ENCODE results near the gene LCN6. TPM values are rescaled to one million over a fixed set of nuclear protein-coding genes. Genes with fewer than 3 reads are reported as not detected.

Gene LCN6
- total and polyA plus RNA-seq, 9 of the 15 experiments (the other 6 are each of a cell fraction or from before 2014, with no cell fraction given), result 0.10 to 0.45 (median 0.37) TPM; not detected in 5

DNA sequence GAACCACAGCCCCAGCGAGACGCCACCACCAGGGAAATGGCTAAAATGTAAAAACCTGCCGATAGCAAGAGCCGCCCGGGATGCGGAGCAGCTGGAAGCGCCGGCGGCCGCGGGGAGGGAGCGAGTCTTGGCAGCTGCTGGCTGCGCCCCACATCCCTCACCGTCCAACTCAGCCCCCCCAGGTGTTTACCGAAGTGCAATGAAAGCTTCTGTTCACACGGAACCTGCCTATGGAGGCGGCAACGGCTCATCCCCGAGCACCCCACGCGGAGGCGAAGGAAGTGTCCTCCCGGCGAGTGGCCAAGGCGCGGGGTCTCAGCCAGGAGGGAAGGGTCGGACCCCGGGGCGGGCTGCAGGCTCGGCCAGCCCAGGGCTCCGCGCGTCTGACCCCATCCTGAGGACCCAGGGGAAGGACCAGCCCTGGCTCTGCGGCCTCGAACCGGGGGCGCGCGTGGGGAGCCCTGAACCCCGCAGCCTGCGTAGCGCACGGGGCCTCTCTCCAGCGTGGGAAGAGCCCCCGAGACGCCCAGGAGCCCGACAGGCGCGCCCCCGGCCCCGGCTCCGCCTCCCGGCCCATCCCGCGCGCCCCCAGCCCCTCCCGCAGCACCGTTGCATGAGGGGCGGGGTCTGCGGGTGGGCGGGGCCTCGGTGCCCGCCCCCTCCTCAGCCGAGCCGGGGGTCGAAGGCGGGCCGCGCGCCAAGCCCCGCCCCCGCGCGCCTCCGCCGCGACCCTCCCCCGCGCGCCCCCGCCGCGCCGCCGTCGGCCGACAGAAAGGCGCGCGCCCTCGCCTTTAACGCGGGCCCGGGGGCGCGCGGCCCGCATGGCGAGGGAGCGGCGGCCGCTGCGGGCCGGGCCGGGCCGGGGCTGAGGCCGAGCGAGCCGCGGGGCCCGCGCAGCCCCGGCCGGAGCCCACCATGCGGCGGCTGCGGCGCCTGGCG, 36.3 kb downstream of the LCN6 start, which contains the start of gene DIPK1B (continued):
- TF ChIP-seq ATF1 (CRISPR knock-in tag; IDR thresholded peaks at IDR 0.05), result no peak
- 0 out of 2 replicates have a peak, but pooled peaks have one; percentile 12 for TF ChIP-seq ATF1 (tag; IDR thresholded peaks at IDR 0.05)
- TF ChIP-seq, protein P1, sequence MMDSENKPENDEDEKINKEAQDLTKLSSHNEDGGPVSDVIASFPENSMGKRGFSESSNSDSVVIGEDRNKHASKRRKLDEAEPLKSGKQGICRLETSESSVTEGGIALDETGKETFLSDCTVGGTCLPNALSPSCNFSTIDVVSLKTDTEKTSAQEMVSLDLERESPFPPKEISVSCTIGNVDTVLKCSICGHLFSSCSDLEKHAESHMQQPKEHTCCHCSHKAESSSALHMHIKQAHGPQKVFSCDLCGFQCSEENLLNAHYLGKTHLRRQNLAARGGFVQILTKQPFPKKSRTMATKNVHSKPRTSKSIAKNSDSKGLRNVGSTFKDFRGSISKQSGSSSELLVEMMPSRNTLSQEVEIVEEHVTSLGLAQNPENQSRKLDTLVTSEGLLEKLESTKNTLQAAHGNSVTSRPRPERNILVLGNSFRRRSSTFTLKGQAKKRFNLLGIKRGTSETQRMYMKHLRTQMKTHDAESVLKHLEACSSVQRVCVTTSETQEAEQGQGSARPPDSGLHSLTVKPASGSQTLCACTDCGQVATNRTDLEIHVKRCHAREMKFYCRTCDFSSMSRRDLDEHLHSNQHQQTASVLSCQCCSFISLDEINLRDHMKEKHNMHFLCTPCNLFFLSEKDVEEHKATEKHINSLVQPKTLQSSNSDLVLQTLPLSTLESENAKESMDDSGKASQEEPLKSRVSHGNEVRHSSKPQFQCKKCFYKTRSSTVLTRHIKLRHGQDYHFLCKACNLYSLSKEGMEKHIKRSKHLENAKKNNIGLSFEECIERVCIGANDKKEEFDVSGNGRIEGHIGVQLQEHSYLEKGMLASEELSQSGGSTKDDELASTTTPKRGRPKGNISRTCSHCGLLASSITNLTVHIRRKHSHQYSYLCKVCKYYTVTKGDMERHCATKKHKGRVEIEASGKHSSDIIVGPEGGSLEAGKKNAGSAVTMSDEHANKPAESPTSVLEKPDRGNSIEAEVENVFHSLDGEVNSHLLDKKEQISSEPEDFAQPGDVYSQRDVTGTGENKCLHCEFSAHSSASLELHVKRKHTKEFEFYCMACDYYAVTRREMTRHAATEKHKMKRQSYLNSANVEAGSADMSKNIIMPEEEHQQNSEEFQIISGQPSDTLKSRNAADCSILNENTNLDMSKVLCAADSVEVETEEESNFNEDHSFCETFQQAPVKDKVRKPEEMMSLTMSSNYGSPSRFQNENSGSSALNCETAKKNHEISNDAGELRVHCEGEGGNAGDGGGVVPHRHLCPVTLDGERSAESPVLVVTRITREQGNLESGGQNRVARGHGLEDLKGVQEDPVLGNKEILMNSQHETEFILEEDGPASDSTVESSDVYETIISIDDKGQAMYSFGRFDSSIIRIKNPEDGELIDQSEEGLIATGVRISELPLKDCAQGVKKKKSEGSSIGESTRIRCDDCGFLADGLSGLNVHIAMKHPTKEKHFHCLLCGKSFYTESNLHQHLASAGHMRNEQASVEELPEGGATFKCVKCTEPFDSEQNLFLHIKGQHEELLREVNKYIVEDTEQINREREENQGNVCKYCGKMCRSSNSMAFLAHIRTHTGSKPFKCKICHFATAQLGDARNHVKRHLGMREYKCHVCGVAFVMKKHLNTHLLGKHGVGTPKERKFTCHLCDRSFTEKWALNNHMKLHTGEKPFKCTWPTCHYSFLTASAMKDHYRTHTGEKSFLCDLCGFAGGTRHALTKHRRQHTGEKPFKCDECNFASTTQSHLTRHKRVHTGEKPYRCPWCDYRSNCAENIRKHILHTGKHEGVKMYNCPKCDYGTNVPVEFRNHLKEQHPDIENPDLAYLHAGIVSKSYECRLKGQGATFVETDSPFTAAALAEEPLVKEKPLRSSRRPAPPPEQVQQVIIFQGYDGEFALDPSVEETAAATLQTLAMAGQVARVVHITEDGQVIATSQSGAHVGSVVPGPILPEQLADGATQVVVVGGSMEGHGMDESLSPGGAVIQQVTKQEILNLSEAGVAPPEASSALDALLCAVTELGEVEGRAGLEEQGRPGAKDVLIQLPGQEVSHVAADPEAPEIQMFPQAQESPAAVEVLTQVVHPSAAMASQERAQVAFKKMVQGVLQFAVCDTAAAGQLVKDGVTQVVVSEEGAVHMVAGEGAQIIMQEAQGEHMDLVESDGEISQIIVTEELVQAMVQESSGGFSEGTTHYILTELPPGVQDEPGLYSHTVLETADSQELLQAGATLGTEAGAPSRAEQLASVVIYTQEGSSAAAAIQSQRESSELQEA (IDR thresholded peaks at IDR 0.05; ENCODE audit: low read depth), result peak; percentile 26; the same call in 1 of the 2 replicates
- TF ChIP-seq, protein P2, sequence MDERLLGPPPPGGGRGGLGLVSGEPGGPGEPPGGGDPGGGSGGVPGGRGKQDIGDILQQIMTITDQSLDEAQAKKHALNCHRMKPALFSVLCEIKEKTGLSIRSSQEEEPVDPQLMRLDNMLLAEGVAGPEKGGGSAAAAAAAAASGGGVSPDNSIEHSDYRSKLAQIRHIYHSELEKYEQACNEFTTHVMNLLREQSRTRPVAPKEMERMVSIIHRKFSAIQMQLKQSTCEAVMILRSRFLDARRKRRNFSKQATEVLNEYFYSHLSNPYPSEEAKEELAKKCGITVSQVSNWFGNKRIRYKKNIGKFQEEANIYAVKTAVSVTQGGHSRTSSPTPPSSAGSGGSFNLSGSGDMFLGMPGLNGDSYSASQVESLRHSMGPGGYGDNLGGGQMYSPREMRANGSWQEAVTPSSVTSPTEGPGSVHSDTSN (CRISPR knock-in tag; IDR thresholded peaks at IDR 0.05; ENCODE audit: low read depth), result no peak
- TF ChIP-seq, protein P2 (tag; conservative IDR thresholded peaks at IDR 0.05; ENCODE audit: low read depth), result no peak
- TF ChIP-seq MEF2D (tag; conservative IDR thresholded peaks at IDR 0.05; ENCODE audit: low read depth), result no peak
- TF ChIP-seq, protein P3, sequence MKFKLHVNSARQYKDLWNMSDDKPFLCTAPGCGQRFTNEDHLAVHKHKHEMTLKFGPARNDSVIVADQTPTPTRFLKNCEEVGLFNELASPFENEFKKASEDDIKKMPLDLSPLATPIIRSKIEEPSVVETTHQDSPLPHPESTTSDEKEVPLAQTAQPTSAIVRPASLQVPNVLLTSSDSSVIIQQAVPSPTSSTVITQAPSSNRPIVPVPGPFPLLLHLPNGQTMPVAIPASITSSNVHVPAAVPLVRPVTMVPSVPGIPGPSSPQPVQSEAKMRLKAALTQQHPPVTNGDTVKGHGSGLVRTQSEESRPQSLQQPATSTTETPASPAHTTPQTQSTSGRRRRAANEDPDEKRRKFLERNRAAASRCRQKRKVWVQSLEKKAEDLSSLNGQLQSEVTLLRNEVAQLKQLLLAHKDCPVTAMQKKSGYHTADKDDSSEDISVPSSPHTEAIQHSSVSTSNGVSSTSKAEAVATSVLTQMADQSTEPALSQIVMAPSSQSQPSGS (CRISPR knock-in tag; IDR thresholded peaks at IDR 0.05), result no peak
- no peak for TF ChIP-seq ETS2 (tag; IDR thresholded peaks at IDR 0.05; ENCODE audit: borderline replicate concordance, poor library complexity, severe bottlenecking)
- no peak for TF ChIP-seq FOXA3 (CRISPR knock-in tag; conservative IDR thresholded peaks at IDR 0.05 in 1 of 2, IDR thresholded peaks at IDR 0.05 in 1 of 2)
- TF ChIP-seq, protein P4, sequence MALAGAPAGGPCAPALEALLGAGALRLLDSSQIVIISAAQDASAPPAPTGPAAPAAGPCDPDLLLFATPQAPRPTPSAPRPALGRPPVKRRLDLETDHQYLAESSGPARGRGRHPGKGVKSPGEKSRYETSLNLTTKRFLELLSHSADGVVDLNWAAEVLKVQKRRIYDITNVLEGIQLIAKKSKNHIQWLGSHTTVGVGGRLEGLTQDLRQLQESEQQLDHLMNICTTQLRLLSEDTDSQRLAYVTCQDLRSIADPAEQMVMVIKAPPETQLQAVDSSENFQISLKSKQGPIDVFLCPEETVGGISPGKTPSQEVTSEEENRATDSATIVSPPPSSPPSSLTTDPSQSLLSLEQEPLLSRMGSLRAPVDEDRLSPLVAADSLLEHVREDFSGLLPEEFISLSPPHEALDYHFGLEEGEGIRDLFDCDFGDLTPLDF (CRISPR knock-in tag; IDR thresholded peaks at IDR 0.05), result no peak
- no peak for TF ChIP-seq LEF1 (IDR thresholded peaks at IDR 0.05)
- no peak for TF ChIP-seq ZNF134 (CRISPR knock-in tag; conservative IDR thresholded peaks at IDR 0.05)
- TF ChIP-seq KDM4B (IDR thresholded peaks at IDR 0.05; ENCODE audit: borderline replicate concordance in 2 of 2, low read depth in 1 of 2), result no peak

All from K562 (cell line).